GM19193 (cell line): ENCODE data around the gene KCNMB3.

ENCODE experiments used
- POLR2A ChIP-seq: IDR thresholded peaks from 4 replicates; pipeline ENCODE4 v1.6.1; 2011; ENCODE audit not compliant: insufficient read depth, insufficient read length; ENCODE audit errors: extremely low read depth

KCNMB3 gene

GRCh38 chr3:179269152-179269707, 18.3 kb upstream of the KCNMB3 start:
- TF ChIP-seq POLR2A, result no peak

- no peak for TF ChIP-seq POLR2A
Measured at GRCh38 chr3:179268400-179269051, 17.6 kb upstream of the KCNMB3 start.

- TF ChIP-seq POLR2A, result no peak
Measured at GRCh38 chr3:179266701-179267211, 15.8 kb upstream of the KCNMB3 start.

GRCh38 chr3:179265875-179266274, 15.0 kb upstream of the KCNMB3 start:
- TF ChIP-seq POLR2A, result no peak

GRCh38 chr3:179265092-179265491, 14.2 kb upstream of the KCNMB3 start:
- no peak for TF ChIP-seq POLR2A

- no peak for TF ChIP-seq POLR2A
Measured at GRCh38 chr3:179264449-179264848, 13.5 kb upstream of the KCNMB3 start.

GRCh38 chr3:179263134-179263533, 12.2 kb upstream of the KCNMB3 start:
- TF ChIP-seq POLR2A, result no peak

GRCh38 chr3:179260949-179261765, 10.2 kb upstream of the KCNMB3 start:
- peak; percentile 59 for TF ChIP-seq POLR2A

GRCh38 chr3:179258820-179259219, 7.9 kb upstream of the KCNMB3 start:
- no peak for TF ChIP-seq POLR2A

GRCh38 chr3:179256813-179257212, 5.9 kb upstream of the KCNMB3 start:
- TF ChIP-seq POLR2A, result no peak

- TF ChIP-seq POLR2A, result no peak
Measured at GRCh38 chr3:179247289-179248015, 3.5 kb downstream of the KCNMB3 start.

GRCh38 chr3:179244878-179245277, 6.0 kb downstream of the KCNMB3 start:
- TF ChIP-seq POLR2A, result no peak

GRCh38 chr3:179236669-179237301, 14.1 kb downstream of the KCNMB3 start:
- TF ChIP-seq POLR2A, result no peak

- no peak for TF ChIP-seq POLR2A
Measured at GRCh38 chr3:179234199-179234598, 16.7 kb downstream of the KCNMB3 start.

- TF ChIP-seq POLR2A, result no peak
Measured at GRCh38 chr3:179233043-179233442, 17.9 kb downstream of the KCNMB3 start.

GRCh38 chr3:179229177-179229576, 21.7 kb downstream of the KCNMB3 start:
- TF ChIP-seq POLR2A, result no peak

GRCh38 chr3:179227349-179227748, 23.6 kb downstream of the KCNMB3 start:
- TF ChIP-seq POLR2A, result no peak
